ENCODE measurements around the gene LMBRD1. TPM values are rescaled to one million over a fixed set of nuclear protein-coding genes. Genes with fewer than 3 reads are reported as not detected.
"Not testable (repeated sequence)": the region's sequence is repeated elsewhere in the genome, so short reads cannot be mapped to it uniquely, and the experiment has no call there.

LMBRD1 gene
- total and polyA plus RNA-seq, 2 experiments from 2014 or later = 36.7 to 42.0 TPM

DNA sequence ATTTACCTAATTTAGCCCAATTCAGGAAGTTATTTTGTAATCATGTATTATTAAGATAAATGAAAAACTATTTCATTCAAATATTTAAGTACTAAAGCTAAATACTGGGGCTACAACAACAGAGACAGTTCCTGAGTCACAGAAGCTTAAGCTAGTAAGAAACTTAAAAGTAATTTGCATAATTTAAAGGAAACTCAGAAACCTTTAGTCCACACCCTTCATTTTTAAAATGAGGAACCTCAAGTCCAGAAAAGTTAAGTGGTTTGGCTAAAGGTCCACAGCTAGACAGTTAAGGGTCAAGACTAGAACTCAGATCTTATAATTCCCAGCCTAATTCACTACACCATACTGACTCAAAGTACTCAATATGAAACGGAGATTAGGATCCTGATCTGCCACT lies 7.2 kb downstream of the LMBRD1 start:
- no peaks in the 10 kb centered on the region for H3K27me3 ChIP-seq (replicated peaks; ENCODE audit: insufficient read depth)
- in situ Hi-C loops (cut with MboI) = no loop called here
- no peaks in the 10 kb centered on the region for H3K9me3 ChIP-seq (ENCODE audit: low read depth)
- H3K4me2 ChIP-seq (ENCODE audit: unreplicated experiment) = no peak overlapping the region
- H3F3A ChIP-seq (ENCODE audit: insufficient read depth) = no peaks in the 10 kb centered on the region
- H3K79me2 ChIP-seq (ENCODE audit: insufficient read depth) = peaks cover 25% of the 10 kb centered on the region
- H3K9ac ChIP-seq = no peak overlapping the region
- peaks cover 12% of the 10 kb centered on the region for H3K36me3 ChIP-seq (ENCODE audit: low read depth)
- no peak overlapping the region for H3K4me3 ChIP-seq
- TF ChIP-seq EZH2phosphoT487 (IDR thresholded peaks at IDR 0.05; ENCODE audit: insufficient read depth, low read depth) (no peak), EZH2 (IDR thresholded peaks at IDR 0.05; ENCODE audit: insufficient read depth, poor library complexity, severe bottlenecking) (no peak)
- DNase-seq = no peak
- peaks cover 7% of the 10 kb centered on the region; the same call in 1 of the 2 replicates for H3K4me1 ChIP-seq (ENCODE audit: insufficient read depth)
- H3K27ac ChIP-seq = no peak overlapping the region
- H2AFZ ChIP-seq = no peak overlapping the region
- H4K20me1 ChIP-seq (ENCODE audit: insufficient read depth) = no peaks in the 10 kb centered on the region
- H3K9me2 ChIP-seq (ENCODE audit: insufficient read depth) = no peaks in the 10 kb centered on the region
- 94 to 95% methylated on average over 1 of the region's 1 CpG for WGBS, 2 experiments (ENCODE audit: low coverage in 1 of 2, low lambda C conversion rate in 2 of 2, missing lambda C conversion rate in 2 of 2)

DNA sequence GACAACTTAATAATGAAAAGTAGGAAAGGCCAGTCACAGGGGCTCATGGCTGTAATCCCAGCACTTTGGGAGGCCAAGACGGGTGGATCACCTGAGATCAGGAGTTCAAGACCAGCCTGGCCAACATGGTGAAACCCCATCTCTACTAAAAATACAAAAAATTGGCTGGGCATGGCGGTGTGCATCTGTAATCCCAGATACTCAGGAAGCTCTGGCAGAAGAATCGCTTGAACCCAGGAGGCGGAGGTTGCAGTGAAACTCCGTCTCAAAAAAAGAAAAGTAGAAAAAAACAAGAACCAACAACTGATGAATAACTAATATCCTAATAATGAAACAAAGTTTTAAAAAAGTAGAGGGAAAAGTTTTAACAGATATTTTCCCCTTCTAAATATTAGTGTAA lies 9.4 kb downstream of the LMBRD1 start:
- 89% methylated on average over 5 of the region's 5 CpGs for WGBS, 2 experiments (ENCODE audit: low coverage in 1 of 2, low lambda C conversion rate in 2 of 2, missing lambda C conversion rate in 2 of 2)
- H3K9ac ChIP-seq; H2AFZ ChIP-seq; H3F3A ChIP-seq (ENCODE audit: insufficient read depth); H3K27me3 ChIP-seq (replicated peaks; ENCODE audit: insufficient read depth); H3K9me3 ChIP-seq (ENCODE audit: low read depth); H3K4me2 ChIP-seq (ENCODE audit: unreplicated experiment); DNase-seq; H3K79me2 ChIP-seq (ENCODE audit: insufficient read depth); in situ Hi-C loops (cut with MboI); H3K9me2 ChIP-seq (ENCODE audit: insufficient read depth); H4K20me1 ChIP-seq (ENCODE audit: insufficient read depth); H3K4me3 ChIP-seq; H3K4me1 ChIP-seq (ENCODE audit: insufficient read depth); H3K27ac ChIP-seq: not testable (repeated sequence)
- peaks cover 12% of the 10 kb centered on the region for H3K36me3 ChIP-seq (ENCODE audit: low read depth)

GRCh38 chr6:69785697-69786096 lies 11.1 kb downstream of the LMBRD1 start:
- H3K4me3 ChIP-seq = no peak overlapping the region
- no peaks in the 10 kb centered on the region for H3K9me2 ChIP-seq (ENCODE audit: insufficient read depth)
- peaks cover under 1% of the 10 kb centered on the region; the same call in 1 of the 2 replicates for H3K4me1 ChIP-seq (ENCODE audit: insufficient read depth)
- no peaks in the 10 kb centered on the region for H4K20me1 ChIP-seq (ENCODE audit: insufficient read depth)
- DNase-seq = no peak
- H3K27ac ChIP-seq = no peak overlapping the region
- H3K4me2 ChIP-seq (ENCODE audit: unreplicated experiment) = no peak overlapping the region
- H2AFZ ChIP-seq = no peak overlapping the region
- no peaks in the 10 kb centered on the region for H3K27me3 ChIP-seq (replicated peaks; ENCODE audit: insufficient read depth)
- H3F3A ChIP-seq (ENCODE audit: insufficient read depth) = no peaks in the 10 kb centered on the region
- H3K9me3 ChIP-seq (ENCODE audit: low read depth) = no peaks in the 10 kb centered on the region
- in situ Hi-C loops (cut with MboI) = no loop called here
- H3K79me2 ChIP-seq (ENCODE audit: insufficient read depth) = no peaks in the 10 kb centered on the region
- TF ChIP-seq EZH2phosphoT487 (IDR thresholded peaks at IDR 0.05; ENCODE audit: insufficient read depth, low read depth) = no peak
- TF ChIP-seq EZH2 (IDR thresholded peaks at IDR 0.05; ENCODE audit: insufficient read depth, poor library complexity, severe bottlenecking) = no peak
- no peak overlapping the region for H3K9ac ChIP-seq
- H3K36me3 ChIP-seq (ENCODE audit: low read depth) = peaks cover 12% of the 10 kb centered on the region

DNA sequence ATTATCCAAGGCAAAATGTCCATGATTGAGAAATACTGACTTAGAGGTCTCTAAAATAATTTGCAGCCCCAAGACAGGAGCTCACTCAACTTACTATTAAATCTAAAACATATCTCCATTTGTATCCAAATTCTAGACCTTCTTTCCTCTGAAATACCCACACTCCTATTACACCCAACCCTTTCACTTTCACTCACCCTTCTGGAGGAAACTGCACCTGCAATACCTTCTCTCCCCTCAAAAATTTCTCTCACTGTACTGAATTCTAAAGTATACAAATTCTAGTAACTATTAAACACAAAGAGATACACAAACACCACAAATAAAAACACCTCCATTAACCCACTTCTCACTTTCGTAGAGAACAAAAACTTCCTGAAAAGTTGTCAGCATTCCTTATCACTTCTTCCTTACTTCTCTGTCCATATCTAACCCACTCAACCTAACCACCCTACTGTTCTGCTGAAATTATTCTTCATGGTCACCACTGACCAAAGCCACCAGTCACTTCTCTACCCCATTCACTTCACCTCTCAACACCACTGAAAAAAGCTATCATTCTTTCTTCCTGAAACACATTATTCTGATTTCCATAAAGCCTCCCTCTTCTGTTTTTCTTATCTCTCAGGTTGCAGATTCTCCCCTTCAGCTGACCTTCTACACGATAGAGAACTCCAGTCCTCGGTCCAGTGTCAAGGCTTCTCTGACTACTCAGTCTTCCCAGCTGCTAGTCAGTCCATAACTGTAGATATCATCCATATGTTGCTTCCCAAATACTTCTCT lies 12.0 kb downstream of the LMBRD1 start:
- H3K27ac ChIP-seq = no peak overlapping the region
- in situ Hi-C loops (cut with MboI) = no loop called here
- WGBS, 2 experiments (ENCODE audit: low coverage in 1 of 2, low lambda C conversion rate in 2 of 2, missing lambda C conversion rate in 2 of 2) = 97 to 100% methylated on average over 3 of the region's 3 CpGs
- no peaks in the 10 kb centered on the region for H3K9me2 ChIP-seq (ENCODE audit: insufficient read depth)
- TF ChIP-seq EZH2phosphoT487 (IDR thresholded peaks at IDR 0.05; ENCODE audit: insufficient read depth, low read depth) (no peak), EZH2 (IDR thresholded peaks at IDR 0.05; ENCODE audit: insufficient read depth, poor library complexity, severe bottlenecking) (no peak)
- no peak overlapping the region for H3K4me2 ChIP-seq (ENCODE audit: unreplicated experiment)
- no peaks in the 10 kb centered on the region for H3K27me3 ChIP-seq (replicated peaks; ENCODE audit: insufficient read depth)
- no peak for DNase-seq
- H3K4me3 ChIP-seq = no peak overlapping the region
- no peaks in the 10 kb centered on the region for H3K9me3 ChIP-seq (ENCODE audit: low read depth)
- H3K79me2 ChIP-seq (ENCODE audit: insufficient read depth) = no peaks in the 10 kb centered on the region
- H3F3A ChIP-seq (ENCODE audit: insufficient read depth) = no peaks in the 10 kb centered on the region
- no peak overlapping the region for H3K9ac ChIP-seq
- no peak overlapping the region for H2AFZ ChIP-seq
- H3K36me3 ChIP-seq (ENCODE audit: low read depth) = peaks cover 12% of the 10 kb centered on the region
- no peaks in the 10 kb centered on the region for H4K20me1 ChIP-seq (ENCODE audit: insufficient read depth)
- no peaks in the 10 kb centered on the region for H3K4me1 ChIP-seq (ENCODE audit: insufficient read depth)

DNA sequence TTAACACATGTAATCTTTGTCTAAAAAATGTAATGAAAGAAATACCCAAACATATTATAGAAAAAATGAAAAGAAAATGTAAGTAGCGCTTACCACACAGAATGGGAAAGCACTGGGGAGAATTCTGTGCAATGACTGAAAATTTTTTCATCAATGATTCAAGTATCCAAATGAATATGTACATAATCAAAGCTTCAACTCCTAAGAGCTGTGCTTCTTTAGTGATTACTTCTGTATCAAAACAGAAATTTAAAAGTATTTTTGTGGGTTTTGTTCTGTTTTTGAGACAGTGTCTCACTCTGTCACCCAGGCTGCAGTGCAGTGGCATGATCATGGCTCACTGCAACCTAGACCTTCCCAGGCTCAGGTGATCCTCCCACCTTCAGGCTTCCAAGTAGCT lies 13.7 kb downstream of the LMBRD1 start:
- Histone ChIP-seq H4K20me1 (ENCODE audit: insufficient read depth) (no peaks in the 10 kb centered on the region), H3K9me2 (ENCODE audit: insufficient read depth) (no peaks in the 10 kb centered on the region), H3K27ac (no peak overlapping the region), H2AFZ (no peak overlapping the region), H3K9ac (no peak overlapping the region), H3K4me3 (no peak overlapping the region), H3K79me2 (ENCODE audit: insufficient read depth) (no peaks in the 10 kb centered on the region), H3F3A (ENCODE audit: insufficient read depth) (no peaks in the 10 kb centered on the region), H3K9me3 (ENCODE audit: low read depth) (no peaks in the 10 kb centered on the region), H3K36me3 (ENCODE audit: low read depth) (0 out of 2 replicates have a peak, but pooled peaks cover 1% of the 10 kb centered on the region), H3K4me1 (ENCODE audit: insufficient read depth) (no peaks in the 10 kb centered on the region), H3K27me3 (replicated peaks; ENCODE audit: insufficient read depth) (no peaks in the 10 kb centered on the region), H3K4me2 (ENCODE audit: unreplicated experiment) (no peak overlapping the region)
- no peak for DNase-seq
- WGBS, 2 experiments (ENCODE audit: low coverage in 1 of 2, low lambda C conversion rate in 2 of 2, missing lambda C conversion rate in 2 of 2) = 97 to 100% methylated on average over 1 of the region's 1 CpG
- in situ Hi-C loops (cut with MboI) = no loop called here
- TF ChIP-seq EZH2 (IDR thresholded peaks at IDR 0.05; ENCODE audit: insufficient read depth, poor library complexity, severe bottlenecking) = no peak
- no peak for TF ChIP-seq EZH2phosphoT487 (IDR thresholded peaks at IDR 0.05; ENCODE audit: insufficient read depth, low read depth)
